ENCODE measurements around the gene CORO2B. TPM values are rescaled to one million over a fixed set of nuclear protein-coding genes. Genes with fewer than 3 reads are reported as not detected.

The CORO2B gene
- total RNA-seq, 1 donor from 2014 or later = 19.2 TPM

GRCh38 chr15:68776477-68777270, 197.9 kb downstream of the CORO2B start:
- FAIRE-seq = no peak
- DNase-seq (ENCODE audit: low spot score in 2 of 2) = no peak

Other genes with a start within 250 kb of the CORO2B start
- 2.0 TPM for gene ITGA11, start 146.8 kb upstream of the CORO2B start, total RNA-seq
- 104 TPM for gene ANP32A, start 241.9 kb downstream of the CORO2B start, total RNA-seq

Data from frontal cortex (tissue), 4 donors.